ENCODE results near the gene RBL2. TPM values are rescaled to one million over a fixed set of nuclear protein-coding genes. Genes with fewer than 3 reads are reported as not detected.
A peak's percentile ranks its signal among the peaks of the same experiment; 100 is the strongest.

The RBL2 gene
- total and polyA plus RNA-seq, 7 experiments from 2014 or later, result 158 to 452 (median 253) TPM

DNA sequence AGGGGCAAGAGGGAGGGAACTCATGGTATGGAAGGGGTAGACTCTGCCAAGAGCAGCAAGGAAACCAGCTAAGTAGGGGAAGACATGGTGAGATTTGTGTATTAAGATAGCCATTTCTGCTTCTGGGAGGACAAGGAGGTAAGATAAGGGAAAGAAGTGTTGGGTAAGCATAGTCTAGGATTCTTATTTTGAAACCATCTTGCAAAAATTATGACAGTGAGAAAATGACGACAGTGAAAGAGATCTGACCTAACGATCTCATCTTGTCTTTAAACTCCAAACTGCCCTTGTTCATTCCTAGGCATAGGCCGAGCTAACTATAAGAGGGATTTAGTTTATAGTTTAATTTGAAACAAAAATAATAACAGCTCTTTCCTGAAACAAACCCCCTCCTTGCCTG is 5.6 kb upstream of the RBL2 start:
- Histone ChIP-seq H3K27ac (ENCODE audit: low read depth, low read length) (no peak overlapping the region), H3K27me3 (ENCODE audit: control insufficient read depth in 2 of 2, insufficient read depth in 2 of 2, low read length in 2 of 2) (no peaks in the 10 kb centered on the region), H3K4me1 (ENCODE audit: control insufficient read depth in 2 of 2, insufficient read depth in 2 of 2, low read length in 2 of 2) (peaks cover under 1% of the 10 kb centered on the region in 2 donors), H3K36me3 (ENCODE audit: control insufficient read depth in 2 of 3, insufficient read depth in 3 of 3, low read length in 3 of 3) (no peaks in the 10 kb centered on the region), H3K4me3 (ENCODE audit: low read length) (no peak overlapping the region), H3K9me3 (ENCODE audit: control insufficient read depth in 2 of 3, low read length in 3 of 3) (no peaks in the 10 kb centered on the region)
- Mint-ChIP-seq H3K4me3 (no peak overlapping the region), H3K36me3 (peaks cover 3 to 8% (median 5%) of the 10 kb centered on the region in 5 donors), H3K9me3 (peaks cover 0 to 23% (median 6%) of the 10 kb centered on the region in 11 donors), H3K27me3 (peaks cover 0 to 18% (median 0%) of the 10 kb centered on the region in 5 donors), H3K4me1 (peaks cover 2 to 11% (median 3%) of the 10 kb centered on the region in 7 donors), H3K27ac (peak overlapping the region in 1 of 9 donors; percentile 23)
- ATAC-seq, result peak; percentile 27
- ChIA-PET CTCF (no interaction called here), POLR2A (no interaction called here)
- intact Hi-C loops (cut with micrococcal nuclease), result no loop called here
- no peak for DNase-seq

DNA sequence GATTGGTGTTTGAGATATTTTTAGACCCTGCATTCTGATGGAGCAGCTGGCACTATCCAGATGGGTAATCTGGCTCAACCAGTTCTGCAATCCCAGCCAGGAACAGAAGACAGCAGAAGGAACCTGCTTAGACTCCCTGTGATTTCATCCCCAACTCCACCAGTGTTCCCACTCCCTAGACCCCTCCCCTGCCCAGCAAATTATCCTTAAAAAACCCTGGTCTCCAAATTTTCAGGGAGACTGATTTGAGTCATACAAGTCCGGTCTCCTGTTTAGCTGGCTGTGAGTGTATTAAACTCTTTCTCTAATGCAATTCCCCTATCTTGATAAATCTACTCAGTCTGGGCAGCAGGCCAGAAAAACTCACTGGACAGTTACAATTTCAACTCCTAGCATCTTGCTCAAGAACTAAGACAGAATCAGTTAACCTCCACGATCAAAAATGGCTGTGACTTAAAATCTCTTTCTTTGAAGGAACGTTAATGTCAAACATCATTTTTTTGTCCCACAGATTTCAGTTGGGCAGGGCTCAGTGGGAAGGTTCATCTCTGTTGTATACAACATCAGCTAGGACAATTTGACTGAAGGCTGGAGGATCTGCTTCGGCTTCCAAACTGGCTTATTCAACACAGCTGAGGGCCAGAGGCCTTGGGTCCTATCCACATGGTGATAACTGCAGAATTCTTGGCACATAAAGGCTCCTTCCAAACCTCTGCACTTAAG is 4.9 kb upstream of the RBL2 start:
- H3K27ac Mint-ChIP-seq, result peak overlapping the region in 1 of 9 donors; percentile 9
- ChIA-PET POLR2A (no interaction called here), CTCF (no interaction called here)
- peaks cover 0 to 16% (median 3%) of the 10 kb centered on the region in 11 donors for H3K9me3 Mint-ChIP-seq
- H3K4me1 Mint-ChIP-seq, result peaks cover 5 to 16% (median 8%) of the 10 kb centered on the region in 7 donors
- Histone ChIP-seq H3K27ac (ENCODE audit: low read depth, low read length) (no peak overlapping the region), H3K27me3 (ENCODE audit: control insufficient read depth in 2 of 2, insufficient read depth in 2 of 2, low read length in 2 of 2) (no peaks in the 10 kb centered on the region), H3K9me3 (ENCODE audit: control insufficient read depth in 2 of 3, low read length in 3 of 3) (no peaks in the 10 kb centered on the region), H3K4me3 (ENCODE audit: low read length) (no peak overlapping the region), H3K36me3 (ENCODE audit: control insufficient read depth in 2 of 3, insufficient read depth in 3 of 3, low read length in 3 of 3) (peaks cover 0 to under 1% (median 0%) of the 10 kb centered on the region in 3 experiments), H3K4me1 (ENCODE audit: control insufficient read depth in 2 of 2, insufficient read depth in 2 of 2, low read length in 2 of 2) (peaks cover 5% of the 10 kb centered on the region in 2 donors)
- intact Hi-C loops (cut with micrococcal nuclease), result no loop called here
- DNase-seq, result no peak
- no peak overlapping the region for H3K4me3 Mint-ChIP-seq
- ATAC-seq, result no peak
- peaks cover 0 to 18% (median 0%) of the 10 kb centered on the region in 5 donors for H3K27me3 Mint-ChIP-seq
- H3K36me3 Mint-ChIP-seq, result peaks cover 3 to 8% (median 5%) of the 10 kb centered on the region in 5 donors

- ATAC-seq (no peak), DNase-seq (no peak)
- intact Hi-C loops (cut with micrococcal nuclease), result no loop called here
- Histone ChIP-seq H3K36me3 (ENCODE audit: control insufficient read depth in 2 of 3, insufficient read depth in 3 of 3, low read length in 3 of 3) (peaks cover 0 to 10% (median 0%) of the 10 kb centered on the region in 3 experiments), H3K27me3 (ENCODE audit: control insufficient read depth in 2 of 2, insufficient read depth in 2 of 2, low read length in 2 of 2) (no peaks in the 10 kb centered on the region), H3K4me3 (ENCODE audit: low read length) (no peak overlapping the region), H3K4me1 (ENCODE audit: control insufficient read depth in 2 of 2, insufficient read depth in 2 of 2, low read length in 2 of 2) (peaks cover 5% of the 10 kb centered on the region in 2 donors), H3K27ac (ENCODE audit: low read depth, low read length) (no peak overlapping the region), H3K9me3 (ENCODE audit: control insufficient read depth in 2 of 3, low read length in 3 of 3) (no peaks in the 10 kb centered on the region)
- peaks cover 5 to 16% (median 9%) of the 10 kb centered on the region in 7 donors for H3K4me1 Mint-ChIP-seq
- H3K36me3 Mint-ChIP-seq, result peaks cover 3 to 10% (median 8%) of the 10 kb centered on the region in 5 donors
- peaks cover 0 to 18% (median 0%) of the 10 kb centered on the region in 5 donors for H3K27me3 Mint-ChIP-seq
- CTCF ChIA-PET, result no interaction called here
- H3K27ac Mint-ChIP-seq, result peak overlapping the region in 1 of 9 donors; percentile 18
- H3K4me3 Mint-ChIP-seq, result no peak overlapping the region
- POLR2A ChIA-PET, result no interaction called here
- H3K9me3 Mint-ChIP-seq, result peaks cover 0 to 11% (median 3%) of the 10 kb centered on the region in 11 donors
Observed at GRCh38 chr16:53430363-53430762, 3.9 kb upstream of the RBL2 start.

DNA sequence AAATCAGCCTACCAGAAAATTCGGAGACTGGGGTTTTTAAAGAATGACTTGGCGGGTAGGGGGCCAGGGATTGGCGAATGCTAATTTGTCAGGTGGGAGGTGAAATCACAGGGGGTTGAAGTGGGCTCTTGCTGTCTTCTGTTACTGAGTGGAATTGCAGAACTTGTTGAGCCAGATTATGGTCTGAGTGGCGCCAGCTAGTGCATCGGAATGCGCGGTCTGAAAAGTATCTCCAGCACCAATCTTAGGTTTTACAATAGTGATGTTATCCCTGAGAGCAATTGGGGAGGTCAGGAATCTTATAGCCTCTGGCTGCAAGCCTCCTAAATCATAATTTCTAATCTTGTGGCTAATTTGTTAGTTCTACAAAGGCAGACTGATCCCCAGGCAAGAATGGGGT is 762 bp upstream of the RBL2 start:
- H3K27me3 ChIP-seq (ENCODE audit: control insufficient read depth in 2 of 2, insufficient read depth in 2 of 2, low read length in 2 of 2), result no peaks in the 10 kb centered on the region
- H3K4me1 Mint-ChIP-seq, result peaks cover 18 to 38% (median 34%) of the 10 kb centered on the region in 7 donors
- H3K36me3 Mint-ChIP-seq, result peaks cover 3 to 18% (median 12%) of the 10 kb centered on the region in 5 donors
- H3K4me3 ChIP-seq (ENCODE audit: low read length), result peak overlapping the region; percentile 91
- peak overlapping the region; percentile 79 to 100 (median 86) for H3K4me3 Mint-ChIP-seq
- POLR2A ChIA-PET, result interaction anchor here (0.9 to 8.1 kb wide), 13 partner anchors 19 to 74 kb away, joined by 3 to 517 read pairs (median 7); partner anchors contain the start of gene AKTIP
- DNase-seq, result no peak
- H3K4me1 ChIP-seq (ENCODE audit: control insufficient read depth in 2 of 2, insufficient read depth in 2 of 2, low read length in 2 of 2), result peaks cover 9 to 28% of the 10 kb centered on the region in 2 donors
- intact Hi-C loops (cut with micrococcal nuclease), result no loop called here
- peaks cover 0 to 11% (median 2%) of the 10 kb centered on the region in 11 donors for H3K9me3 Mint-ChIP-seq
- H3K36me3 ChIP-seq (ENCODE audit: control insufficient read depth in 2 of 3, insufficient read depth in 3 of 3, low read length in 3 of 3), result peaks cover 0 to 10% (median 0%) of the 10 kb centered on the region in 3 experiments
- H3K27me3 Mint-ChIP-seq, result peaks cover 0 to 15% (median 0%) of the 10 kb centered on the region in 5 donors
- no peaks in the 10 kb centered on the region for H3K9me3 ChIP-seq (ENCODE audit: control insufficient read depth in 2 of 3, low read length in 3 of 3)
- peak overlapping the region; percentile 90 for H3K27ac ChIP-seq (ENCODE audit: low read depth, low read length)
- CTCF ChIA-PET, result no interaction called here
- H3K27ac Mint-ChIP-seq, result peak overlapping the region; percentile 87 to 98 (median 92)
- ATAC-seq, result no peak

GRCh38 chr16:53433930-53434376 is 318 bp upstream of the RBL2 start:
- ATAC-seq (no peak), DNase-seq (no peak)
- Histone ChIP-seq H3K27ac (ENCODE audit: low read depth, low read length) (peak overlapping the region; percentile 90), H3K4me3 (ENCODE audit: low read length) (peak overlapping the region; percentile 91), H3K4me1 (ENCODE audit: control insufficient read depth in 2 of 2, insufficient read depth in 2 of 2, low read length in 2 of 2) (peaks cover 10 to 28% of the 10 kb centered on the region in 2 donors), H3K9me3 (ENCODE audit: control insufficient read depth in 2 of 3, low read length in 3 of 3) (no peaks in the 10 kb centered on the region), H3K36me3 (ENCODE audit: control insufficient read depth in 2 of 3, insufficient read depth in 3 of 3, low read length in 3 of 3) (peaks cover 0 to 10% (median 0%) of the 10 kb centered on the region in 3 experiments), H3K27me3 (ENCODE audit: control insufficient read depth in 2 of 2, insufficient read depth in 2 of 2, low read length in 2 of 2) (no peaks in the 10 kb centered on the region)
- H3K36me3 Mint-ChIP-seq, result peaks cover 3 to 20% (median 12%) of the 10 kb centered on the region in 5 donors
- H3K4me3 Mint-ChIP-seq, result peak overlapping the region; percentile 79 to 100 (median 86)
- intact Hi-C loops (cut with micrococcal nuclease), result loop anchor here (1.0 to 2.0 kb wide), 2 partner anchors 271 to 304 kb away; partner anchors contain the start of gene FTO (in 2 of the 2)
- H3K9me3 Mint-ChIP-seq, result peaks cover 0 to 9% (median 2%) of the 10 kb centered on the region in 11 donors
- peak overlapping the region; percentile 87 to 98 (median 92) for H3K27ac Mint-ChIP-seq
- H3K27me3 Mint-ChIP-seq, result peaks cover 0 to 11% (median 0%) of the 10 kb centered on the region in 5 donors
- POLR2A ChIA-PET, result interaction anchor here (0.7 to 8.1 kb wide), 18 partner anchors 11 to 74 kb away, joined by 3 to 517 read pairs (median 7); partner anchors contain the start of gene AKTIP
- CTCF ChIA-PET, result interaction anchor here (0.5 to 5.0 kb wide), 5 partner anchors 13 to 376 kb away, joined by 3 to 41 read pairs (median 4); no protein-coding TSS in a partner anchor
- H3K4me1 Mint-ChIP-seq, result peaks cover 18 to 40% (median 38%) of the 10 kb centered on the region in 7 donors

GRCh38 chr16:53435066-53435688 is 906 bp downstream of the RBL2 start:
- Mint-ChIP-seq H3K27ac (peak overlapping the region; percentile 92 to 98 (median 95)), H3K36me3 (peaks cover 0 to 20% (median 12%) of the 10 kb centered on the region in 5 donors), H3K4me1 (peaks cover 24 to 49% (median 41%) of the 10 kb centered on the region in 7 donors), H3K9me3 (peaks cover 0 to 2% (median 0%) of the 10 kb centered on the region in 11 donors), H3K4me3 (peak overlapping the region; percentile 91 to 100 (median 94)), H3K27me3 (peaks cover 0 to 5% (median 0%) of the 10 kb centered on the region in 5 donors)
- DNase-seq, result peak; percentile 33 to 76 (median 73)
- H3K9me3 ChIP-seq (ENCODE audit: control insufficient read depth in 2 of 3, low read length in 3 of 3), result no peaks in the 10 kb centered on the region
- peak overlapping the region; percentile 90 for H3K27ac ChIP-seq (ENCODE audit: low read depth, low read length)
- H3K27me3 ChIP-seq (ENCODE audit: control insufficient read depth in 2 of 2, insufficient read depth in 2 of 2, low read length in 2 of 2), result no peaks in the 10 kb centered on the region
- peak overlapping the region; percentile 91 for H3K4me3 ChIP-seq (ENCODE audit: low read length)
- CTCF ChIA-PET, result interaction anchor here (1.5 to 5.0 kb wide), 6 partner anchors 11 to 69 kb away, joined by 4 to 41 read pairs (median 8); partner anchors contain the start of gene AKTIP
- H3K4me1 ChIP-seq (ENCODE audit: control insufficient read depth in 2 of 2, insufficient read depth in 2 of 2, low read length in 2 of 2), result peaks cover 12 to 33% of the 10 kb centered on the region in 2 donors
- POLR2A ChIA-PET, result interaction anchor here (0.6 to 8.1 kb wide), 20 partner anchors 11 to 480 kb away, joined by 3 to 517 read pairs (median 6); partner anchors contain the start of gene AKTIP
- intact Hi-C loops (cut with micrococcal nuclease), result loop anchor here (1.0 to 5.0 kb wide), 6 partner anchors 22 to 378 kb away; partner anchors contain the start of genes AKTIP (in 2 of the 2) and FTO (in 2 of the 2)
- peak; percentile 79 for ATAC-seq
- peaks cover 0 to 14% (median under 1%) of the 10 kb centered on the region in 3 experiments for H3K36me3 ChIP-seq (ENCODE audit: control insufficient read depth in 2 of 3, insufficient read depth in 3 of 3, low read length in 3 of 3)
